Placental pericyte (primary cell): ENCODE results near the gene KRTAP29-1. TPM values are rescaled to one million over a fixed set of nuclear protein-coding genes. Genes with fewer than 3 reads are reported as not detected.

Experiments used
- small RNA-seq: library from RNA; depleted of rRNA; stranded (forward); fragments of <200 nt; gene quantifications from one replicate; pipeline ENCODE3, GENCODE V24; 2012; ENCODE audit warnings: low replicate concordance
- total RNA-seq: library from RNA; depleted of rRNA; stranded (reverse); fragments of >200 nt; gene quantifications from 2 replicates; pipeline ENCODE4 v1.2.3, GENCODE V29; 2012

Gene KRTAP29-1, protein sequence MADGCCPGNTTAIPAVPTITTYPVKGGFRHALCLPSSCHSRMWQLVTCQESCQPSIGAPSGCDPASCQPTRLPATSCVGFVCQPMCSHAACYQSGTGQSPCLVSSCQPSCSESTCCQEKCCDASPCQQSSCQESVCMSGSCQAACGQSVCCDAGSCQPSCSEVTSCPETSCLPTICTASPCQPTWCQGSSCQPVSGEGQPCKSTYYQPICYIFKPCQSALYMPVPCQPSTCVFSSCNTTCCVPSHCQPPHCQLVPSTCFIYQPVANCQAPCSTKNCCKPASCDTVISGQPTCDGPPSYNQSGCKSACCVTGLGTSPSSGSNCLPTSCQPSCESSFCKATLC
- not detected in 2 replicates for total RNA-seq

GRCh38 chr17:41301916-41302901 is at the start of gene KRTAP29-1:
Gene KRTAP29-1, minus strand, starts transcription at chr17:41302851. Its CDS starts 0 bp downstream, at chr17:41302851.

GRCh38 chr17:41350381-41350878 is 47.8 kb upstream of the KRTAP29-1 start, which contains the start of gene KRT33A:
Gene KRT33A, minus strand, starts transcription at chr17:41350828. Its CDS starts 61 bp downstream, at chr17:41350767.

GRCh38 chr17:41315204-41315794 is 12.6 kb upstream of the KRTAP29-1 start, which contains the start of gene KRTAP17-1:
Gene KRTAP17-1, minus strand, starts transcription at chr17:41315710. Its CDS starts 60 bp downstream, at chr17:41315650.

GRCh38 chr17:41308918-41309359 is 6.3 kb upstream of the KRTAP29-1 start, which contains the start of gene KRTAP16-1:
Gene KRTAP16-1, minus strand, starts transcription at chr17:41309309. Its CDS starts 56 bp downstream, at chr17:41309253.

DNA sequence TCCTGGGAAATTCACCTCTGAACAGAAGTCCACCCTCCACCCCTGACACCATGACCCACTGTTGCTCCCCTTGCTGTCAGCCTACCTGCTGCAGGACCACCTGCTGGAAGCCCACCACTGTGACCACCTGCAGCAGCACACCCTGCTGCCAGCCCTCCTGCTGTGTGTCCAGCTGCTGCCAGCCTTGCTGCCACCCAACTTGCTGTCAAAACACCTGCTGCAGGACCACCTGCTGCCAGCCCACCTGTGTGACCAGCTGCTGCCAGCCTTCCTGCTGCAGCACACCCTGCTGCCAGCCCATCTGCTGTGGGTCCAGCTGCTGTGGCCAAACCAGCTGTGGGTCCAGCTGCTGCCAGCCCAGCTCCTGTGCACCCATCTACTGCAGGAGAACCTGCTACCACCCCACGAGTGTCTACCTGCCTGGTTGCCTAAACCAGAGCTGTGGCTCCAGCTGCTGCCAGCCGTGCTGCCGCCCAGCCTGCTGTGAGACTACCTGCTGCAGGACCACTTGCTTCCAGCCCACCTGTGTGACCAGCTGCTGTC is 26.9 kb downstream of the KRTAP29-1 start, which contains the start of gene KRTAP9-7:
Gene KRTAP9-7, plus strand, starts transcription at position 51 of the 543 bp plus-strand sequence. Its CDS starts 0 bp downstream, at position 51.

DNA sequence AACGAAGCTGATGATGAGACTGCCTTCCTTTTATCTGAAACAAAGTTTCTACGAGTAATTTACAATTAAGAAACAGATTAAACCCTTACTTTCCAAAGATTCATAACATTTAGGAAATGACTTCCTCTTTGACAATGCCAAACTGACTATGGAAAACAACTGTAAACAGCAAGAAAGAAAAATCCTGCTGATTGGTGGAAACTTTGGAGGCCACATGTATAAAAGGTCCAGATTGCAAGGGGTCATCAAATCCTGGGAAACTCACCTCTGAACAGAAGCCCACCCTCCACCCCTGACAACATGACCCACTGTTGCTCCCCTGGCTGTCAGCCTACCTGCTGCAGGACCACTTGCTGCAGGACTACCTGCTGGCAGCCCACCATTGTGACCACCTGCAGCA is 37.6 kb downstream of the KRTAP29-1 start, which contains the start of gene KRTAP9-6:
Gene KRTAP9-6, plus strand, starts transcription at position 301 of the 400 bp plus-strand sequence. Its CDS starts 0 bp downstream, at position 301.

GRCh38 chr17:41255381-41256290 is 47.0 kb downstream of the KRTAP29-1 start, which contains the start of gene KRTAP9-9:
Gene KRTAP9-9, plus strand, starts transcription at chr17:41255384.

Small RNA genes lying within 50 kb of the gene (small RNA-seq; reads per million reads assigned to genes)
- not detected for gene KRTAP9-10P

Other genes starting within 250 kb of the KRTAP29-1 start
- gene KRTAP2-2, start 247.6 kb downstream of the KRTAP29-1 start, total RNA-seq, result not detected in 2 replicates
- 0.72 TPM in 1 of 2 replicates, not detected in the other for gene KRTAP2-3, start 242.7 kb downstream of the KRTAP29-1 start, total RNA-seq
- gene KRTAP2-4, start 237.0 kb downstream of the KRTAP29-1 start, total RNA-seq, result not detected in 2 replicates
- not detected in 2 replicates for gene KRTAP4-7, start 218.7 kb downstream of the KRTAP29-1 start, total RNA-seq
- not detected in 2 replicates for gene KRTAP4-8, start 204.7 kb downstream of the KRTAP29-1 start, total RNA-seq
- gene KRTAP4-16, start 200.6 kb downstream of the KRTAP29-1 start, total RNA-seq, result not detected in 2 replicates
- gene KRTAP4-9, start 197.5 kb downstream of the KRTAP29-1 start, total RNA-seq, result not detected in 2 replicates
- gene KRTAP4-11, start 184.5 kb downstream of the KRTAP29-1 start, total RNA-seq, result not detected in 2 replicates
- gene KRTAP4-12, start 178.7 kb downstream of the KRTAP29-1 start, total RNA-seq, result not detected in 2 replicates
- gene KRTAP4-6, start 162.3 kb downstream of the KRTAP29-1 start, total RNA-seq, result not detected in 2 replicates
- gene KRTAP4-5, start 153.0 kb downstream of the KRTAP29-1 start, total RNA-seq, result not detected in 2 replicates
- not detected in 2 replicates for gene KRTAP4-4, start 142.1 kb downstream of the KRTAP29-1 start, total RNA-seq
- not detected in 2 replicates for gene KRTAP4-3, start 134.6 kb downstream of the KRTAP29-1 start, total RNA-seq
- gene KRTAP4-2, start 124.6 kb downstream of the KRTAP29-1 start, total RNA-seq, result not detected in 2 replicates
- gene KRTAP4-1, start 117.9 kb downstream of the KRTAP29-1 start, total RNA-seq, result not detected in 2 replicates
- not detected in 2 replicates for gene KRTAP9-1, start 113.0 kb downstream of the KRTAP29-1 start, total RNA-seq
- not detected in 2 replicates for gene KRTAP9-2, start 76.2 kb downstream of the KRTAP29-1 start, total RNA-seq
- gene KRTAP9-3, start 70.4 kb downstream of the KRTAP29-1 start, total RNA-seq, result not detected in 2 replicates
- gene KRTAP9-8, start 64.9 kb downstream of the KRTAP29-1 start, total RNA-seq, result not detected in 2 replicates
- not detected in 2 replicates for gene KRTAP9-4, start 53.2 kb downstream of the KRTAP29-1 start, total RNA-seq
- gene KRTAP9-9, start 47.5 kb downstream of the KRTAP29-1 start, total RNA-seq, result not detected in 2 replicates
- not detected in 2 replicates for gene KRTAP9-6, start 37.5 kb downstream of the KRTAP29-1 start, total RNA-seq
- not detected in 2 replicates for gene KRTAP9-7, start 27.2 kb downstream of the KRTAP29-1 start, total RNA-seq
- not detected in 2 replicates for gene KRTAP16-1, start 6.5 kb upstream of the KRTAP29-1 start, total RNA-seq
- not detected in 2 replicates for gene KRTAP17-1, start 12.9 kb upstream of the KRTAP29-1 start, total RNA-seq
- not detected in 2 replicates for gene KRT33A, start 48.0 kb upstream of the KRTAP29-1 start, total RNA-seq
- not detected in 2 replicates for gene KRT33B, start 67.0 kb upstream of the KRTAP29-1 start, total RNA-seq
- gene KRT34, start 79.5 kb upstream of the KRTAP29-1 start, total RNA-seq, result 2.2 and 4.7 TPM in 2 replicates
- not detected in 2 replicates for gene KRT31, start 94.8 kb upstream of the KRTAP29-1 start, total RNA-seq
- gene KRT37, start 121.7 kb upstream of the KRTAP29-1 start, total RNA-seq, result not detected in 2 replicates
- gene KRT38, start 138.1 kb upstream of the KRTAP29-1 start, total RNA-seq, result under 0.01 TPM in 1 of 2 replicates, not detected in the other
- not detected in 2 replicates for gene KRT32, start 164.5 kb upstream of the KRTAP29-1 start, total RNA-seq
- not detected in 2 replicates for gene KRT35, start 178.3 kb upstream of the KRTAP29-1 start, total RNA-seq
- 0.22 TPM in 1 of 2 replicates, not detected in the other for gene KRT36, start 187.1 kb upstream of the KRTAP29-1 start, total RNA-seq
- not detected in 2 replicates for gene KRT13, start 202.8 kb upstream of the KRTAP29-1 start, total RNA-seq
- 3.3 TPM in 1 of 2 replicates, not detected in the other for gene KRT15, start 216.0 kb upstream of the KRTAP29-1 start, total RNA-seq
- gene KRT19, start 225.5 kb upstream of the KRTAP29-1 start, total RNA-seq, result 154 and 259 TPM in 2 replicates